HG03196 (cell line): ENCODE results near the gene SLC16A9.

Source experiments
- ATAC-seq: cut with Tn5 transposase; IDR thresholded peaks from one replicate; pipeline ENCODE4 v1.9.1; 2021; ENCODE audit not compliant: unreplicated experiment

SLC16A9 gene

DNA sequence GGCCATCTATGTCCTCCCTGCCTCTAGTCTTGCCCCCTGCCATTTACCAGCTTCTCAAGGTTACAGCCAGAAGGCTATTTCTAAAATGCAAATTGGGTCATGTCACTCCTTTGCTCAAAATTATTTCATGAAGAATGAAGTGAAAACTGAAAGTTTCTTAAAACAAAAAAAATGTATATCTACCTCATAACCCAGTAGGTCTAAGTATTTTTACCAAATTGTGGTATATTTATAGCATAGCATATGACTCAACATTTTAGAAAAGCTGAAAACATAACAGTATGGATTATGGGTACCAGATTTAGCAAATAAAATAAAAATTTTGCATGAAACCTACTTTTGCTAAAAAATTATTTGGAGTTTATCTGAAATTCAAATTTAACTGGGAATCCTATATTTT lies 78.4 kb downstream of the SLC16A9 start:
- no peak for ATAC-seq

DNA sequence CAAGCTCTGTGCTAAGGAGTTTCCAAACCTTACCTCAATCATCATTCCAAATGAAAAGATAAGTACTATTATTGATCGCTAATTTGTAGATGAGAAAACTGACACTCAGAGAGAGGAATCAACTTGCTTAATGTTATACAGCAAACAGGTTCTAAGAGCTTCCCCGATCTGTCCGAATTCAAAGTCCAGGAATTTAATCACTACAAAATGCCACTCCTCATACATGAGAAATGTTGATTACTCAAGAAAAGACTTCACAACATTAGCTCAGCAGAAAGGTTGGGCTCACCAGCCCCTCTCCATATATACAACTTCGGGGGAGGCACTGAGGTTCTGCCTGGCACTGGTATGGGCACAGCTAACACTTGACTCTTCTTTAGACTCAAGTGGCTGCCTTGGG lies 80.7 kb downstream of the SLC16A9 start:
- ATAC-seq: no peak

DNA sequence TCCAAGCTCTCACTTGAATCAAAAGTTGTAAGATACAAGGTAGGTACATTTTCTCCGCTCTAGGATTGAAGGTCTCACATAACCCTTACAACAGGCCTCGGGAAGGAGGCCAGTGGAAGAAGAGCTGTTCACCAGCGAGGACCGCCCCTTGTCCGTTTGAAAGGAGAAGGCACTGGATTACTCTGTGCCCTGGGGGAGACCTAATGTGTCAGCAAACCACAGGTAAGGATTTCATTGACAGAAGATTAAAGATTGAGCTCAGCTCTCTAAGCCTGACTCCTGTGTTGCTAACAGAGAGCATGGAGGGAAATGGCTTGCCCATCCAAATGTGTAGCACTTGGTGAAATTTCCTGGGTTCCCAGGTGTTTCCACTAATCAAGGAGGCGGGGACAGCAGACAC lies 81.2 kb downstream of the SLC16A9 start:
- ATAC-seq: no peak

DNA sequence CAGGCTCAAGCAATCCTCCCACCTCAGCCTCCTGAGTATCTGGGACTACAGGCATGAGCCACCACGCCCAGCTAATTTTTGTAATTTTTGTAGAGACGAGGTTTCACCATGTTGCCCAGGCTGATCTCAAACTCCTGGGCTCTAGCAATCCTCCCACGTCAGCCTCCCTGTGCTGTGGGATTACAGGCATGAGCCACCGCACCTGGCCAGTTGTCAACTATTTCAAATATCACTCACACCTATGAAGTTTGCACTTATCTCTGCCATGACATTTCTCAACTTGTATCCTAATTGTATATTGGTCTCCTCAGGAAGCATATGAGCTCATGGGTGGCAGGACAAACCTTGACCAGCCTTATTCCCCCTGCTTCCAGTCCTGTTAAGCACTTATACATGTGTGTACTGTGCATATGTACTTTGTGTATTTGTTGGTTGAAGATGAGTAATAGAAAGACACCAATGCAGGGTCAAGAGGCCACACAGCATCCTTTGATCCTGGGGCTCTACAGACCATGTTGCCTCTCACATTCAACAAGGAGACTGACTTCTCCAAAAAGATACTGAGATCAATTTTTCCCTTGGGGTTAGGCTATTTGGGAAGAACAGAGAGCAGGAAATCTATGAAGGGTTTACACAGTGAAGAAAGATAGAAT lies 82.2 kb downstream of the SLC16A9 start:
- ATAC-seq: no peak

DNA sequence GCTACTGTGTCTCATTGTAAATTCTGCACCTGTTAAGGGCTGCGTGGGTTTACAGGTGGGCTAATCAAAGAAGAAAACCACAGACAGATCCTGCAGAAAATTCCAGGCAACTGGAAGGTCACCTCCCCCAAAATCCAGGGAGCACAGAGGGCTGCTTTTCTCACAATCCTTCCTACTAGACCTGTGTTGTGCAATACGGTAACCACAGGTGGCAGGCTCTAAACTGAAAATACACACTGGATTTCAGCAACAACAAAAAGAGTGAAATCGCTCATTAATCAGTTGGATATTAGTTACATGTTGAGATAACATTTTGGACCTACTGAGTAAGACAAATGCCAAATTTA lies 83.2 kb downstream of the SLC16A9 start:
- ATAC-seq: no peak

DNA sequence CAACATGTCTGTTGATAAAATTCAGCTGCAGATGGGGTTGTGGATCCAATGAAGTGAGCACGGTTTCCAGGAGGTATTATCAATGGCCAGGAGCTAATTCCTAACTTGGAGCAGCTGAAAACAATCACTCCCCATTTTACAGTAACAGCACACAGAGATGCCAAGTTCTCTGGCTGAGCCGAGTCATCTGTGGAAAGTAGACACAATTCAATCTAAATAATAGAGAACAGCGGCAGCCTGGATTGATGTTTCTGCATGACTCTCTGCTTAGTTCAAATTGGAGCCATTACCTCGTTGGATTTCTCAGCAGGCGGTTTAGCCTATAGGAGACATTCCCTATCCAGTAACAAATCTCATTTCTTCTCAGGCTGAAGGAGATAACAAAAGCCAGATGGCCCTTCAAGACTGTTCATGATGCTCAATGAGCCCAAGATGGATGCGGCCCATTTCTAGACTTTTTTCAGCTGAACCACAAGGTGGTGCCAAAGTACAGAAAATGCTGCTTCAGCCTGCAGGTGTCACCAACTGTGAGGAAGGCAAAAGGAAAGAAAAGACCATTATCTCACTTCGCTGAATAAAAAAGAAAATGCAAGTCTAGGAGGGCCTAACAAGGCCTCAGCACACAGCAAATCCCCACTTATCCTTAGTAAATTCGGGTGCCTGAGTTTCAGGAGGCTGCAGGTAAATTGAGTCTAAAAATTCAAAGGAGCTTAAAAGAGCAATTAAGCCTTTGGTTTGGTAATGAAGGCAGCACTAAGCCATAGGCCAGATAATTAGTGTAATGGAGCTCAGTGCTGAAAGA lies 83.7 kb downstream of the SLC16A9 start:
- ATAC-seq: peak; percentile 72

DNA sequence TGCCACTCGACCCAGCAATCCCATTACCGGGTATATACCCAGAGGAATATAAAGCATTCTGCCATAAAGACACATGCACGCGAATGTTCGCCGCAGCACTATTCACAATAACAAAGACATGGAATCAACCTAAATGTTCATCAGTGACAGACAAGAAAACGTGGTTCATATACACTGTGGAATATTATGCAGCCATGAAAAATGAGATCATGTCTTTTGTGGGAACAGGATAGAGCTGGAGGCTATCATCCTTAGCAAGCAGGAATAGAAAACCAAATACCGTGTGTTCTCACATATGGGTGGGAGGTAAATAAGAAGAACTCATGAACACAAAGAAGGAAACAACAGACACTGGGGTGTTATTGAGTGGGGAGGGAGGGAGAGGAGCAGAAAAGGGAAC lies 84.7 kb downstream of the SLC16A9 start:
- no peak for ATAC-seq

DNA sequence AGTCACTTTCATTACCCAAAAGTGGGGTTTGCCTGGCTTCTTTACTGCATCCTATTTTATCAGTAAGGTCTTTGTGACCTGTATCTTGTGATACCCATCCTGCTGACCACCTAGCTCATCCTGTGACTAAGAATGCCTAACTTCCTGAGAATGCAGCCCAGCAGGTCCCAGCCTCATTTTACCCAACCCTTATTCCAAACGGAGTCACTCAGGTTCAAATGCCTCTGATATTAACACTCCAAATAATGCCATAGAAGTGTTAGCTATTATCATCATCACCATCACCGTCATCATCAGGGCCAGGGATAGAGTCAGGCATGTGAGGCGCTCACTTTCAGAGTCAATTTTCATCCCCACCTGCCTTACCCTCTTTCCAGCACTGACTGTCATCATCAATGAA lies 85.5 kb downstream of the SLC16A9 start:
- ATAC-seq: no peak

DNA sequence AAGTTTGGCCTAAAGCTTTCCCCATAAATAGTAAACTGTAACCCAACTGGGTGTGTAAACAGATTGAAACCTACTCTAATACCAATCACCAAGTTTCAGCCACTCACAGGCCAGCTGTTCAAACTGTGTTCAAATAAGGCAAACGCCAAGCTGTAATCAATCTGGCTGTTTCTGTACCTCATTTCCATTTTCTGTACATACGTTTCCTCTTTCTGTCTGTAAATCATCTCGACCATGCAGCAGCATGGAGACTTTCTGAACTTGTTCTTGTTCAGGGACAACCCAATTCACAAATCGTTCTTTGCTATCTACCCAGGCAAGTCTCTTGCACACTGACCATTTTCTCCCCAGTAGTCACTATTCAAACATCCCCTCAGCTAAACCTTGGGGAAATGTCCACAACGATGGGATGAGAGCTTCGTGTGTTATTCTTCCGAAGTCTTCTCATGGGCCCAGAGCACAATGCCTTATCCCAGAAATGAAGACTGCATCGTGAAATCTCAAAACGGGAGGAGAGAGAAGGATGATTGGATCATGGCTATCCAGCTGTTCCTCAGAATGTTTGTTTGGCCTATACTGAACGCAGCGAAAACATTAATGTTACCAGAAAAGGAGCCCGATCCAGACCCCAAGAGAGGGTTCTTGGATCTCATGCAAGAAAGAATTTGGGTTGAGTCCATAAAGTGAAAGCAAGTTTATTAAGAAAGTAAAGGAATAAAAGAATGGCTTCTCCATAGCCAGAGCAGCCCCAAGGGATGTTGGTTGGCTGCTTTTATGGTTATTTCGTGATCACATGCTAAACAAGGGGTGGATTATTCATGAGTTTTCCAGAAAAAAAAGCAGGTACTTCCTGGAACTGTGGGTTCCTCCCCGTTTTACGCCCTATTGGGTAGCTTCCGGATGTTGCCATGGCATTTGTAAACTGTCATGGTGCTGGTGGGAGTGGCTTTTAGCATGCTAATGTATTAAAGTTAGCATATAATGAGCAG lies 86.2 kb downstream of the SLC16A9 start:
- ATAC-seq: no peak

DNA sequence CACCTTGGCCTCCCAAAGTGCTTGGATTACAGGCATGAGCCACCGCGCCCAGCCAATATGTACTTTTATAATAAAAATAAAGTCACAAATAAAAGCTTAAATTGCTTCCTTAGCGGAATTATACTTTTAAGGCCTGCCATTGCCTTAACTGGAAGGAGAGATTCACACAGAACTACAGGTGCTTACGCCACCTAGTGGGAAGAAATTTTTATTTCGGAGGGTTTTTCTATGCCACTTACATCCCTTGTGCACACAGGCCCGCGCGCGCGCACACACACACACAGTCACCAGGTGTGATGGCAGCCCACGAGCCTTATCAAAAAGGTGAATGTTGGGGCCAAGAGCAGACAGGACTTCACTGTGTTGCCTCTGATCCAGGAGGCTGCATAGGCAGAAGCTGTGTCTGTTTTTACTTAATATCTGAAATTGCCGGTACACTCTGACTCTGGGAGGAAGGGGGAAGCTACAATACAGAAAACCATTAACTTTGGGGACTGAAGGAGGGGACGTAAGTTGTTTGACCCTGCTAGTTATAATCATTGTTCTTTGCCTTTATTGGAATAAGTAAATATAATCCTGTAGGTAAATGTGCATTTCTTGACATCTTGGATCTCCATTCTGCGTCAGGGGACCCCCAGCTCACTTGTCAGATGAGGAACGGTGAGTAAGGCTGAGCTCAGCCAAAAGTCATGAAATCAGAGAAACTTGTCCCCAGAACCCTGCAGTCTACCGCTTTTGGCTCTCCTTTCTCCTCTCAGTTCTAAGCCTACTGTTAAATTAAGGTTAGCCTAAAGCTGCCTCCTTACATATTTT lies 87.1 kb downstream of the SLC16A9 start:
- no peak for ATAC-seq

DNA sequence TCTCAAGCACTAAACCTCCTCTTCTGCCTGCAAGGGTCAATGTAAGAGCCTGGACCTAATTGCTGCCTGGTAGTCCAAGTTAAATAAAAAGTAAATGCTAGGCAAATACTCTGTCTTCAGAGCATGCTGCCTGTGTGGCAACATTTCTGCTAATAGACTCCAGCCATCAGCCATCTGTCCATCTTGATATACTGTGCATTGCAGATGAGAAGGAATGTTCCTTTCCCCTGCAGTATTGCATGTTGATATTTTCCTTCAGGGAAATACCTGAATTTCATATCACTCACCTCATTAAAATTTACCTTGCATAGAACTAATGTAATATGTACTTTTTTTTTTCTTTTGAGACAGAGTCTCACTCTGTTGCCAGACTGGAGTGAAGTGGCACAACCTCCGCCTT lies 87.9 kb downstream of the SLC16A9 start:
- no peak for ATAC-seq

DNA sequence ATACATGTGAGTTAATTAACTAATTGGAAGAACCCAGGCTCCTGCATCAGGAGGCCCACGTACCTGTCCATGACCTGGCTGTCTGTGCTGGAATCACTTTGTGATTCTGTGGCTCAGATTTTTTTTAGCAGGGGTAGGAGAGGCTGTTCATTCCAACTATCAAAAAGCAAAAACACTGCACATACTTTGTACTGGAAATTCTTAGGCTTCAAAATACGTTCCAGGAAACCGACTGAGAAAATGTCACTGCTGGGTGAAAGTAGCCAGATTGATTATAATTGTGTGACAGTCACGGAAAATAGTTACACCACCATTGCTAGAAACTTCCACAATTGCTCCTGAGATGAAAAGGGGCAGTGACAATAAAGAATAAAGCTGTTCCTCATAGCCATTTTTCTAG lies 91.0 kb downstream of the SLC16A9 start:
- no peak for ATAC-seq

DNA sequence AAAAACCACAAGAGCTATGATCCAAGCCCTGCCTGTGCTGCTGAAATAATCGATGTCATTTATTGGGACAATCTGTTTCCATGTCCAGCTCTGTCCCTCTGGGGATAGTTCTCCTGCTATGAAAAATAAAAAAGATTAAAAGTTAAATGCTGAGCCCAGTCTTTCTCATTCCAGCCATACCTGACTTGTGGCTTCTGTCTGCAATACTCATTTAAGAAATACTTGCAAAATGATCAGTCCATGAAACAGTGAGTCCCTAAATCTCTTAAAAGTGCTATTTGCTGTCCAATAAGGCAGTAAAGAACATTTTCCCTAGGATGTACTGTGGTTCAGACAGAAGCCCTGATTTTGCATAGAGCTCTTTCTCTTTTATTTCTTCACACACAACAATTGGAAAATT lies 91.7 kb downstream of the SLC16A9 start:
- ATAC-seq: no peak

DNA sequence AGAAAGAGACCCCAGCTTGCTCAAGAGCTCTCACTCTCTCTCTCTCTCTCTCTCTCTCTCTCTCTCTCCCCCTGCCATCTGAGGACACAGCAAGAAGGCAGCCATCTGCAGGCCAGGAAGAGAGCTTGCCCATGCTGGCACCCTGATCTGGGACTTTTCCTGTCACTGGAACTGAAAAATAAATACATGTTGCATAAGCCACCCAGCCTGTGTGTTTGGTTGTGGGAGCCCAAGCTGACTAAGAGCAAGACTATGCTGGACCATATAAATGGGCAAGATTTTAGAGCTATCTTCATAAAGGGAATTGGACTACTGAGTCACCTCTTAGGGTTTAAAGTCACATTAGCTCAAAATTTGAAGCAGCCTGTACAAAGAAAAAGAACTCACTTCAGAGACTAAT lies 98.6 kb downstream of the SLC16A9 start:
- ATAC-seq: no peak

DNA sequence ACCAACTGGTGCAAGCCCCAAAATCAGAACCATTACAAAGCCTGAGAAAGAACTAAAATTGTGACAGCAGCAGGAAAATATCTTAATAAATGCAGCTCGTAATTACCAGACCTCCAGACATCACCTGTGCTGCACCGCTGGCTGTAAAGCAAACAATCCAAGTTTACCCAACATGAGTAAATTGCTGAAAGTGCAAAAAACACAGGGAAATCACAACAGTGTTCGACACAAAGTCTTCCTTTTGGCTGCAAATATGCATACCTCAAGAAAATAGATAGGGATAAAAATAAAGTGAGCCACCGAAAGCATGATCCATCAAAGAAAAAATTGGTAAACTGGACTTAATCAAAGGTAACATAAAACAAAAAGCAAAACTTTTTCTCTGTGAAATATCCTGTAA lies 101.7 kb downstream of the SLC16A9 start:
- ATAC-seq: no peak

DNA sequence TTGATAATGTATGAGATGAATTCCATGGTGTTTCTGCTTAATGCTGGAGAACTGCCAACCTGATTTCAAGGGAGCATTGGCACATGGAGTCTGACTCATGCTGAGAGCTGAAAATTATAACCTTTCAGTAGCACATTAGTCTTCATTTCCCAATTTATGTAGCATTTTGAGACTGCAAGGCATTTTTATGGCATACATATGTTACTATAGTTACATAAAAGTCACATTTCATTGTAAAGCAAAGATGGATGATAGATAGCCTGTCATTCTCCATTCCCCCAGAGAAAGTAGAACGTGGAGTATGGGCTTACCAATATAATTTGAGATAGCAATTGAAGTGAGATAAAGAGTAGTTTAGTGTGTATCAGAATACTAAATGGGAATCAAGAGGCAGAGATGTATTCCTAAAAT lies 103.1 kb downstream of the SLC16A9 start:
- ATAC-seq: no peak

DNA sequence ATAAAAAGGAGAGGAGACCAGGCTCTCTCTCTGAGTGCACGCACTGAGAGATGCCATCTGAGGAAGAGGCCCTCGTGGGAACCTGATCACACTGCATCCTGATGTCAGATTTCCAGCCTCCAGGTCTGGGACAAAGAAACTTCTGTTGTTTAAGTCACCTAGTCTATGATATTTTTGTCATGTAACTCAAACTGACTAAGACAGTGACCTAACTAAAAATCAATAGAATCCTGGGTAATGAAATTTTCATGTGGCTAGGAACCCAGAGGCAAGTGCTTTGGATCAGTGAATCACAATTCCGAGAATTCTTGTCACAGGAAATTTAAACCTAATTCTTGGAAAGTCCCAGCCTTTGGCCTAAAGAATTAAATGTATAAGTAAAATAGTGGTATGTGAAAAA lies 107.7 kb downstream of the SLC16A9 start:
- no peak for ATAC-seq
